ENCODE data around the gene EEF1G. TPM values are rescaled to one million over a fixed set of nuclear protein-coding genes. Genes with fewer than 3 reads are reported as not detected.

The EEF1G gene
- total and polyA plus RNA-seq, 2 of the 13 experiments (the other 11 are each of a cell fraction or from before 2014, with no cell fraction given), result 1,787 to 2,144 TPM

GRCh38 chr11:62599069-62599696 is 25.5 kb upstream of the EEF1G start (continued):
- no peak for TF ChIP-seq TOPORS (CRISPR knock-in tag; IDR thresholded peaks at IDR 0.05)
- TF ChIP-seq HOXA9 (CRISPR knock-in tag; IDR thresholded peaks at IDR 0.05; ENCODE audit: borderline replicate concordance), result no peak
- no peak for TF ChIP-seq ZNF546 (CRISPR knock-in tag; conservative IDR thresholded peaks at IDR 0.05)
- no peak for TF ChIP-seq PRMT3 (CRISPR knock-in tag; IDR thresholded peaks at IDR 0.05; ENCODE audit: borderline replicate concordance, low read depth)
- TF ChIP-seq SYNCRIP (IDR thresholded peaks at IDR 0.05; ENCODE audit: insufficient read depth, low read depth, low read length), result no peak
- TF ChIP-seq UBTF (CRISPR knock-in tag; IDR thresholded peaks at IDR 0.05), result 0 out of 2 replicates have a peak, but pooled peaks have one; percentile 28
- TF ChIP-seq ZNF44 (CRISPR knock-in tag; IDR thresholded peaks at IDR 0.05), result no peak
- TF ChIP-seq ATAD3A (CRISPR knock-in tag; IDR thresholded peaks at IDR 0.05), result no peak
- no peak for TF ChIP-seq ZBTB2 (CRISPR knock-in tag; IDR thresholded peaks at IDR 0.05; ENCODE audit: low read depth)
- TF ChIP-seq RBM39 (IDR thresholded peaks at IDR 0.05; ENCODE audit: low read depth, low read length, poor library complexity, severe bottlenecking), result no peak
- no peak for TF ChIP-seq MATR3 (CRISPR knock-in tag; IDR thresholded peaks at IDR 0.05)
- TF ChIP-seq STAT6 (CRISPR knock-in tag; IDR thresholded peaks at IDR 0.05; ENCODE audit: borderline replicate concordance), result 0 out of 2 replicates have a peak, but pooled peaks have one; percentile 36
- no peak for TF ChIP-seq POLR2AphosphoS5 (IDR thresholded peaks at IDR 0.05; ENCODE audit: low read depth, low read length)
- TF ChIP-seq FOXC1 (CRISPR knock-in tag; IDR thresholded peaks at IDR 0.05; ENCODE audit: borderline replicate concordance), result no peak
- TF ChIP-seq GATAD2A (CRISPR knock-in tag; IDR thresholded peaks at IDR 0.05), result peak; percentile 81
- TF ChIP-seq MLX (CRISPR knock-in tag; IDR thresholded peaks at IDR 0.05), result no peak
- TF ChIP-seq TERF1 (CRISPR knock-in tag; IDR thresholded peaks at IDR 0.05), result no peak
- TF ChIP-seq TEAD3 (CRISPR knock-in tag; optimal IDR thresholded peaks at IDR 0.05; ENCODE audit: borderline replicate concordance), result peak; percentile 37
- 0 out of 2 replicates have a peak, but pooled peaks have one; percentile 11 for TF ChIP-seq TFDP2 (CRISPR knock-in tag; IDR thresholded peaks at IDR 0.05)
- no peak for TF ChIP-seq ZSCAN21 (CRISPR knock-in tag; IDR thresholded peaks at IDR 0.05; ENCODE audit: borderline replicate concordance)

All from HepG2 (cell line).